SK-N-SH (cell line): Measurements from ENCODE around the gene DLEC1.

Source experiments
- EP300 ChIP-seq, 2 experiments: IDR thresholded peaks; 2 replicates each; pipeline versions ENCODE4 v1.4.0 to v1.6.1; 2012; ENCODE audit warnings: borderline replicate concordance in 1 of 2, low read depth in 1 of 2, low read length in 1 of 2
- TF ChIP-seq, protein P1 (sequence below): fragments of 200-600 bp; sonication (generic); IDR thresholded peaks from 2 replicates; pipeline ENCODE4 v1.6.1; 2017; ENCODE audit warnings: antibody characterized with exemption, mild to moderate bottlenecking, moderate library complexity

DNA sequence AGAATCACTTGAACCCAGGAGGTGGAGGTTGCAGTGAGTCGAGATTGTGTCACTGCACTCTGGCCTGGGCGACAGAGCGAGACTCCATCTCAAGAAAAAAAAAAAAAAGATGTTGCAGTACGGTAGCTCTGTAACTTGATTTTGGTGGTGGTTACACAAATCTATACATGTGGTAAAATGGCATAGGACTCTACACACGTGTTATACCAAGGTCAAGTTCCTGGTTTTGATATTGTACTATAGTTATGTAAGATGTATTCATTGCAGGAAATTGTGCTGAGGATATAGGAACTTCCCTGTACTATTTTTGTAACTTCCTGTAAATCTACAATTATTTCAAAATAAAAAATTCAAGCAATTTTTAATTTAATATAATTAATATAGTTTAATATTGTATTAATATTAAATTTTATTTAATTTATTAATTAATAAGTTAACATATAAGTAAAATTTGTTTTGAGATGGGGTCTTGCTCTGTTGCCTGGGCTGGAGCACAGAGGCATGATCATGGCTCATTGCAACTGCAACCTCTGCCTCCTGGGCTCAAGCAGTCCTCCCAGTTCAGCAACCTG lies 109.4 kb downstream of the DLEC1 start:
- TF ChIP-seq, protein P1, sequence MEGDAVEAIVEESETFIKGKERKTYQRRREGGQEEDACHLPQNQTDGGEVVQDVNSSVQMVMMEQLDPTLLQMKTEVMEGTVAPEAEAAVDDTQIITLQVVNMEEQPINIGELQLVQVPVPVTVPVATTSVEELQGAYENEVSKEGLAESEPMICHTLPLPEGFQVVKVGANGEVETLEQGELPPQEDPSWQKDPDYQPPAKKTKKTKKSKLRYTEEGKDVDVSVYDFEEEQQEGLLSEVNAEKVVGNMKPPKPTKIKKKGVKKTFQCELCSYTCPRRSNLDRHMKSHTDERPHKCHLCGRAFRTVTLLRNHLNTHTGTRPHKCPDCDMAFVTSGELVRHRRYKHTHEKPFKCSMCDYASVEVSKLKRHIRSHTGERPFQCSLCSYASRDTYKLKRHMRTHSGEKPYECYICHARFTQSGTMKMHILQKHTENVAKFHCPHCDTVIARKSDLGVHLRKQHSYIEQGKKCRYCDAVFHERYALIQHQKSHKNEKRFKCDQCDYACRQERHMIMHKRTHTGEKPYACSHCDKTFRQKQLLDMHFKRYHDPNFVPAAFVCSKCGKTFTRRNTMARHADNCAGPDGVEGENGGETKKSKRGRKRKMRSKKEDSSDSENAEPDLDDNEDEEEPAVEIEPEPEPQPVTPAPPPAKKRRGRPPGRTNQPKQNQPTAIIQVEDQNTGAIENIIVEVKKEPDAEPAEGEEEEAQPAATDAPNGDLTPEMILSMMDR, result no peak
- TF ChIP-seq EP300 (IDR thresholded peaks at IDR 0.05; ENCODE audit: borderline replicate concordance in 1 of 2, low read depth in 1 of 2, low read length in 1 of 2), result no peak
